Ishikawa (cell line): Measurements from ENCODE around the gene SMIM41.
A peak's percentile ranks its signal among the peaks of the same experiment; 100 is the strongest.

Experiments
- CEBPB ChIP-seq: IDR thresholded peaks from 2 replicates; pipeline ENCODE4 v1.6.1; 2012
- EGR1 ChIP-seq: IDR thresholded peaks from 2 replicates; pipeline ENCODE4 v1.6.1; 2012
- FOXM1 ChIP-seq: IDR thresholded peaks from 2 replicates; pipeline ENCODE4 v1.6.1; 2012; ENCODE audit warnings: low read depth, borderline replicate concordance
- RAD21 ChIP-seq: IDR thresholded peaks from 2 replicates; pipeline ENCODE4 v1.6.1; 2012; ENCODE audit warnings: low read depth
- TAF1 ChIP-seq: IDR thresholded peaks from 2 replicates; pipeline ENCODE4 v1.6.1; 2012; ENCODE audit warnings: low read depth, mild to moderate bottlenecking
- ZBTB7A ChIP-seq: IDR thresholded peaks from 2 replicates; pipeline ENCODE4 v1.6.1; 2012; ENCODE audit warnings: low read depth
- TF ChIP-seq, protein P1 (sequence below): IDR thresholded peaks from 2 replicates; pipeline ENCODE4 v1.6.1; 2012

DNA sequence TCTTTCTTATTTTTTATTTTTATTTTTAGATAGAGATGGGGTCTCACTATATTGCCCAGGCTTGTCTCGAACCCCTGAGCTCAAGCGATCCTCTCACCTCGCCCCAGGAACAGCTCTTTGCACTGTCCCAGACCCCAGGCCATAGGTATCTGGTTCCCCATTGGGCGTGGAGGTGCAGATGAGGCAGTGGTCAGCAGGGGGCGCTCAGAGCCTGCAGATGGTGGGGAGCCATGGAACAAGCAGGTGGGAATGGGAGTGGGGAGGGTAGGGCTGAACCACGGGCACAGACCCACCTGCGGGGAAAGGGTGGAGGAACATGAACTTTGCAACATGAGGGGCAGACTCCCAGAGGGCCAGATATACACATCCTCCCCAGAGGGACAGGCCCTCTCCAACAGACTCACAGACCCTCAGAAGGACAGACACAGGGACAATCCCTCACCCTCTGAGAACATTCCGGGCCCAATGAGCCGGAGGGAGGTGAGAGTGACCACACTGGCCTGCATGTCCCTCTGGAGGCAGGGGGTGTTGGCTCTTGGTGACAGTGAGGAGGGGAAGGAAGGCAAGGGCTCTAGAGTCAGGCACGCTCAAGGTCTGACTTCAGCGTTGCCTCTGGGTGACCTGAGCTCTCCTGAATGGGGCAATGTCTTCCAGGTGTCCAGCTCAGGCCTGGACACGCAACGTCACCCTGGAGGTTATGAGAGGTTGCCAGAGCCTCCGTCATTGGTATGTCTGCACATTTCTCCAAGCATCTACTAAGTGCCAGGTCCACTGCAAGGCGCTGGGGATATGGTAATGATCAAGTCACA, 77.5 kb downstream of the SMIM41 start:
- no peak for TF ChIP-seq TAF1
- TF ChIP-seq, protein P1, sequence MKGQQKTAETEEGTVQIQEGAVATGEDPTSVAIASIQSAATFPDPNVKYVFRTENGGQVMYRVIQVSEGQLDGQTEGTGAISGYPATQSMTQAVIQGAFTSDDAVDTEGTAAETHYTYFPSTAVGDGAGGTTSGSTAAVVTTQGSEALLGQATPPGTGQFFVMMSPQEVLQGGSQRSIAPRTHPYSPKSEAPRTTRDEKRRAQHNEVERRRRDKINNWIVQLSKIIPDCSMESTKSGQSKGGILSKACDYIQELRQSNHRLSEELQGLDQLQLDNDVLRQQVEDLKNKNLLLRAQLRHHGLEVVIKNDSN, result no peak
- TF ChIP-seq CEBPB, result no peak
- TF ChIP-seq ZBTB7A, result peak; percentile 91; the same call in 1 of the 2 replicates
- no peak for TF ChIP-seq FOXM1
- TF ChIP-seq EGR1, result no peak
- peak; percentile 100 for TF ChIP-seq RAD21
